Measurements from ENCODE around the gene TMEM18.

GRCh38 chr2:660029-660428, 17.2 kb downstream of the TMEM18 start:
- TF ChIP-seq CTCF (IDR thresholded peaks at IDR 0.05) (no peak), POLR2A (IDR thresholded peaks at IDR 0.05) (no peak), EP300 (IDR thresholded peaks at IDR 0.05) (no peak)
